GM19468 (cell line): ENCODE measurements around the gene SLC29A3.
A peak's percentile ranks its signal among the peaks of the same experiment; 100 is the strongest.
"Not testable (repeated sequence)": the region's sequence is repeated elsewhere in the genome, so short reads cannot be mapped to it uniquely, and the experiment has no call there.

ENCODE experiments used
- ATAC-seq: cut with Tn5 transposase; IDR thresholded peaks from one replicate; pipeline ENCODE4 v1.9.1; 2021; ENCODE audit warnings: mild to moderate bottlenecking, moderate library complexity, moderate number of reproducible peaks; ENCODE audit not compliant: unreplicated experiment; ENCODE audit errors: extremely low read depth

Gene SLC29A3

GRCh38 chr10:71342573-71343391 is 23.7 kb downstream of the SLC29A3 start:
- no peak for ATAC-seq

GRCh38 chr10:71343392-71343773 is 24.3 kb downstream of the SLC29A3 start:
- no peak for ATAC-seq

- no peak for ATAC-seq
These were observed 25.3 kb downstream of the SLC29A3 start for GRCh38 chr10:71344154-71344925.

DNA sequence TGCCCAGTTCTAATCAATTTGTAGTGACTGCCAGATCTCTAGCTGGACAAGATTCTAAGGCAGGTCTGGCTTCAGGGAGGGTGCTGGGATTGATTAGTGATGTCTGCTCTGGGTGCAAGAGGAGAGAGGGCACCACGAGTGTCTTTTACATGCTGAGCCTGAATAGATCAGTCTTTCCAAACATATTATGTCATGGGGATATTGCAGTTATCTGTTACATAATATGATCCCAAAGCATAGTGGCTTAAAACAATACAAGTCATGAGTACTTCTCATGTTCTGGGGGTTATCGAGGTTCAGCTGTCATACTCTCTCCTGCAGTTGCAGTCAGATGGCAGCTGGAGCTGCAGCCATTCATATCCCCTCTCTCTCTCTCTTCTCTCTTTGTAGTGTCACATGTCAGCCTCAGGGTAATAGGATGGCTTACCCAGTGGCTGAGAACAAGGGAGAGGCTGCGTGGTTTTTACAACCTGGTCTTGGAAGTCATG is 26.0 kb downstream of the SLC29A3 start:
- no peak for ATAC-seq

GRCh38 chr10:71345694-71346093 is 26.6 kb downstream of the SLC29A3 start:
- ATAC-seq: no peak

DNA sequence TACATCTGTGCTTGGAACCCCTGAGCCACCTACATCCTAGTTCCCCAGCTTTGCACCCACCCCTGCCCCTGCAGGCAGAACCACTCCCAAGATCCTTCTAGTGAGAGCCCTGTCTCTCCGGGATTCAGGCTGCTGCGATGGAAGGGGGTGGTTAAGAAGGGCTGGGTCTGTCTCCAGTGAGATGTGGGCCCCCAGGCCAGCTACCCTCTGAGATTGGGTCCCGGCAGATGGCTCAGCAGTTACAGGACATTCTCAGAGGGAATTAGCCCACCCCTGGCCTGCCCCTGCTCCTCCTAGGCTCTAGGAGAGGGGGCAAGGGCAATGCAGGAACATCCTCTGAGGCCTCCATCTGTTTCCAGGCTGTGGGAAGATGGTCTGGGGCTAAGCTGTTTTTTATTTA is 27.7 kb downstream of the SLC29A3 start:
- ATAC-seq: no peak

- ATAC-seq: no peak
These were observed 28.7 kb downstream of the SLC29A3 start for GRCh38 chr10:71347587-71348395.

DNA sequence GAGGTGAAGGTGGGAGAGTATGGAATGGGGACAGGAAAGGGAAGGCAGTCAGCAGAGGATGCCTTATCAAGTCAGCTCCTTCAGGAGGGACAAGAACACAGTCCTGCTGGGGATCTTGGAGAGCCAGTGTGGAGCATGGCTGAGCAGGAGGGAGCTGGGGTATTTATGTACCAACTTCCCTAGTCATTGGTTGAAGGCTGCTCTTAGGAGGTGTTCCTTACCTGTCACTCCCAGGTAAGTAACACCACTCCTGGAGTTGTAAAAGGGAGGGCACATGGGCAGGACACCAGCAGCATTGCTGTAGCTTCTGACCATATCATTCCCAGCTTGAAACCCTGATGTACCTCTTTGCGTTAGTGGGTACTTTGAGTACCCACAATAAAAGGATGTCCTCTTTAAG is 29.8 kb downstream of the SLC29A3 start:
- ATAC-seq: no peak

GRCh38 chr10:71349406-71349805 is 30.3 kb downstream of the SLC29A3 start:
- no peak for ATAC-seq

DNA sequence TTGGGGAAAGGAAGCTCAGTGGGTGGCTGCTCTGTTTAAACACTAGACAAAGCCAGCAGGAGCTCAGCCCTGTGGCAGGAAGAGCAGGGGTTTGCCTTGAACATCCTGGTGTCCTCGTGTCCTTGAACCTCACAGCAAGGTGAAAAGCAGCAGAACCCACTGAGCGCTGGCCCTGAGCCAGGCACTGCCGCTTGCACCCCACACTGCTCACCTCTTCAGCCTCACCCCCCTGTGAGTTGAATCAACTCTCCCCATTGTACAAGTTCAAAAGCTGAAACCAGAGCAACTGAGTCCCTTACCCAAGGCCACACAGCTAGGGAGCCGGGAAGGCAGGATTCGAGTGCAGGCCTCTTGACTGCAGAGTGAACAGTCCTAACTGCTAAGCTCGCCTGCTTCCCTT is 32.0 kb downstream of the SLC29A3 start:
- ATAC-seq: no peak

GRCh38 chr10:71351628-71352319 is 32.7 kb downstream of the SLC29A3 start:
- ATAC-seq: no peak

DNA sequence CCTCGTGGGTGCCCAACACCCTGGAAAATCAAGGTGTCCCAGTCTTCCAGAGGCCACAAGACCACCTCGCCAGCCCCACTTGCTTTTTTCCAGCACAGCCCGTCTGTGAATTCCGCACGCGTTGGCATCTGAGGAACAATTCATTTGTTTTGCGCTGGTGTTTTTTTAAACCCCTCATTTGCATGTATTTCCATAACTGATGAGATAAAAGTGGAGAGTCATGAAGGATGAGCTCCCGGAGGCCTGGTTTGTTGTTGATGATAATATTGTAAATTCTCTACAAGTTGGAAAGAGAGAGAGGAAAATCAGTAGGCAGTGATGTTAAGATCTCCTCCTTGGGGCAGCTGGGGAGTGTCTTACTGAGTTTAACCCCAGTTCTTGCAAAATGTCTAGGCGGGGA is 34.6 kb downstream of the SLC29A3 start:
- ATAC-seq: no peak

GRCh38 chr10:71354776-71355175 is 35.7 kb downstream of the SLC29A3 start:
- ATAC-seq: no peak

DNA sequence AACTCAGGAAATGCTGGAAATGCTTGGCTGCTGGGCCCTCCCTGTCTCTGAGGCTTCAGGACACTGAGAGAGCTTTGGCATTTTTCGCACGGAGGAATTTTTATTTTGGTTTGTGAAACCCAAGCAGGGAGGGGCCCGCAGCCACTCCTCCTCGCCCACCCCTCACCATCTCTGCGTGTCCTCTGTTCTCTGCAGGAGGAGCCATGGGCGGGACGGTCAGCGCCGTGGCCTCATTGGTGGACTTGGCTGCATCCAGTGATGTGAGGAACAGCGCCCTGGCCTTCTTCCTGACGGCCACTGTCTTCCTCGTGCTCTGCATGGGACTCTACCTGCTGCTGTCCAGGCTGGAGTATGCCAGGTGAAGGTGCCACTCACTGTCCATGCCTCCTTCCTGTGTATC is 36.8 kb downstream of the SLC29A3 start:
- ATAC-seq: no peak

- no peak for ATAC-seq
These were observed 38.8 kb downstream of the SLC29A3 start for GRCh38 chr10:71357792-71358265.

- no peak for ATAC-seq
These were observed 39.2 kb downstream of the SLC29A3 start for GRCh38 chr10:71358277-71358676.

GRCh38 chr10:71358906-71359305 is 39.8 kb downstream of the SLC29A3 start:
- ATAC-seq: not testable (repeated sequence)

DNA sequence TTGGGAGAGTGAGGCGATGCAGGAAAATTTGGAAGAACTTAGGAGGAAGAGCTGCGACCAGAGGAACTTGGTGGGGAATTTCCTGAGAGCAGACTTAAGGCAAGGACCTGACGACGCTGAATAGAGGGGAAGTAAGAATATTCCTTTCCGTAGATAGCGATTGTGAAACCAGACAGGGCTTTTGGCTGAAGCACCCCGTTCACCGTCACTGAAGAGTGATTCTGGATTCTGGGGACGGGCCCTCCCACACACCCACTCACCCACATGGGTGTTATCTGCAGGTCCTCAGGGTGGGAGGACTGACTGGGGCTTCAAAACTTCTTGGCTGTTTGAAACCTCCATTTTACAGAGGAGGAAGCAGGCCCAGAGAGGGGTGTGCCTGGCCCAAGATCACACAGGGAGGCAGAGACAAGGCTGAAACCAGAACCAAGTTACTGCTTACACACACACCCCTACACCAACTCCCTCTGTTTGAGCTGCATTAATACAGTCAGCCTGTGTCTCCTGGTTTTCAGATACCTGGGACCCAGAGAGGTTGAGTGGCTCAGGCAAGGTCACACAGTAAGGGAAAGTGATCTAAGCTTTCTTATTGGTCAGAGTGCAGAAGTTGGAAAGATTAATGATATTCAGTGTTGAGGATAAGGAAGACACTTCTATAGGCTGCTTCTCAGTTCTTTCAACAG is 40.4 kb downstream of the SLC29A3 start:
- peak; percentile 22 for ATAC-seq

GRCh38 chr10:71360735-71361134 is 41.7 kb downstream of the SLC29A3 start:
- ATAC-seq: no peak
